ENCODE results near the gene PCDHA4.

PCDHA4 gene

DNA sequence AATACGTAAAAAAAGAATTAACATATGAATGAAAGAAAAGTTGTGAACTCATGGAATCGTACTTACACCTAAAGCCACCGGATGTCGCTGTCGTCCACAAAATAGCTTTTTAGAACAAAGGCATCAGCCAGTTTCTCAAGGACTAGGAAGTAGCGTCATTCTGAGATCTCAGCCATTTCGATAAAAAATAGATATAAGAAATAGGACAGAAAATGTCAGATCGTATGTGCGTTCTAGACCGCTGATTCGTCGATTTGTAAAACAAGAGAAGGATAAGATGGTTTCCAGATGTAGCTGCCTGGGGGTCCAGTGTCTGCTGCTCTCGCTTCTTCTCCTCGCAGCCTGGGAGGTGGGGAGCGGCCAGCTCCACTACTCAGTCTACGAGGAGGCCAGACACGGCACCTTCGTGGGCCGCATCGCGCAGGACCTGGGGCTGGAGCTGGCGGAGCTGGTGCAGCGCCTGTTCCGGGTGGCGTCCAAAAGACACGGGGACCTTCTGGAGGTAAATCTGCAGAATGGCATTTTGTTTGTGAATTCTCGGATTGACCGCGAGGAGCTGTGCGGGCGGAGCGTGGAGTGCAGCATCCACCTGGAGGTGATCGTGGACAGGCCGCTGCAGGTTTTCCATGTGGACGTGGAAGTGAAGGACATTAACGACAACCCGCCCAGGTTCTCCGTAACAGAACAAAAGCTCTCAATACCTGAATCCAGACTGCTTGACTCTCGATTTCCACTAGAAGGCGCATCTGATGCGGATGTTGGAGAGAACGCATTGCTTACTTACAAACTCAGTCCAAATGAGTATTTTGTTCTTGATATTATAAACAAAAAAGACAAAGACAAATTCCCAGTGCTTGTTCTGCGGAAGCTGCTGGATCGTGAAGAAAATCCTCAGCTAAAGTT, 49.2 kb downstream of the PCDHA4 start, which contains the start of gene PCDHA10:
PCDHA10 (plus strand) TSS at position 126 of the 903 bp plus-strand sequence; CDS start at position 278, 152 bp downstream.
- DNase-seq (ENCODE audit: low read depth, low spot score), result no peak

- no peak for DNase-seq (ENCODE audit: low read depth, low spot score)
These were observed 50.5 kb downstream of the PCDHA4 start for GRCh38 chr5:140857177-140857986.

DNA sequence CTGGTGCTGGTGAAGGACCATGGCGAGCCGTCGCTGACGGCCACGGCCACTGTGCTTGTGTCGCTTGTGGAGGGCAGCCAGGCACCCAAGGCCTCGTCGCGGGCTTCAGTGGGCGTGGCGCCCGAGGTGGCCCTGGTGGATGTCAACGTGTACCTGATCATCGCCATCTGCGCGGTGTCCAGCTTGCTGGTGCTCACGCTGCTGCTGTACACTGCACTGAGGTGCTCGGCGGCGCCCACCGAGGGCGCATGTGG, 51.0 kb downstream of the PCDHA4 start:
- no peak for DNase-seq (ENCODE audit: low read depth, low spot score)

GRCh38 chr5:140862441-140863295, 55.8 kb downstream of the PCDHA4 start:
- DNase-seq (ENCODE audit: low read depth, low spot score), result no peak

Measured in iPS DF 19.7 (cell line).